ENCODE results near the gene RXRB.

RXRB gene

DNA sequence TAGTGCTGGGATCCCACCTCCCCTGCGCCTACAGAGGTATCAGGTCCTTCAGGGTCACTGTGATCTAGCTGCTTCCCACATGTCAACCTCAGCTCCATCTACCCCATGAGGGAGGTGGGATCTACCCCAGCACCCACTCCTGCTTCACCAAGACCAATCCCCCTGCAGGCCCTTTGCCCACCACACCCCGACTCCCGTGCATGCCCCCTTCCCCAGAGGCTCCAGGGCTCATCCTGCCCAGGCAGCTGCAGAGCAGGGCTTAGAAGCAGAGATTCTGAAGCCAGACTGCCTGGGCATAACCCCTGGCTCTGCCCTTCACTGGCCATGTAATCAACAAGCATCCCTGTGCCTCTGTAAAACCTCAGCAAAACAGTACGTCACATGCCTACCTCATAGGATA, 25.7 kb downstream of the RXRB start:
- DNase-seq = no peak

DNA sequence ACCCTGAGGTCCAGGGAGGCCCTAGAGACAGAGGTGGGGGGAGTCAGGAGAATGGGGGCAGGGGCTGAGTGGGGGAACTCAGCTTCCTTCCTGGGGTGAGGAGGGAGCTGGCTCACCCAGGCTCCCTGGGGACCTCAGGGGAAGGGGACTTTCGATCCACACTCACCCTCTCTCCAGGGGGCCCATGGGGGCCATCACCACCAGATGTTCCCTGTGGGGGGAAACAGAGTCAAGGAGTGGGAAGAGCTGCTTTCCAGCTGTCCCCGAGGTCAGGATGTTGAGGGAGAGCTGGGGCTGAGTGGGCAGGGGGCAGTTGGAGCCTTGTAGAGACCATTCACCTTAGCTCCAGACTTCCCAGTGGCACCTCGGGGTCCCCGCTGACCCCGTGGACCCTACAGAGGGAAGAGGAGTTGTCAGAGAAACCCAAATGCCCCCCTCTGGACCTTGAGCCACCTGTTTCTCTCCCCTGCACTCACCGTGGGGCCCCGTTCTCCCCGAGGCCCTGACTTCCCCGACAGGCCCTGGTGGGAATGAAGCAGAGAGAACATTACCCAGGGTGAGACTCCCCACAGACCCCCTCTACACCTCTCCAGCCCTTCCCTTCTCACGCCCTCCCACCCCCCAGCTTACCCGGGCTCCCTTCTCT, 26.8 kb downstream of the RXRB start:
- no peak for DNase-seq

DNA sequence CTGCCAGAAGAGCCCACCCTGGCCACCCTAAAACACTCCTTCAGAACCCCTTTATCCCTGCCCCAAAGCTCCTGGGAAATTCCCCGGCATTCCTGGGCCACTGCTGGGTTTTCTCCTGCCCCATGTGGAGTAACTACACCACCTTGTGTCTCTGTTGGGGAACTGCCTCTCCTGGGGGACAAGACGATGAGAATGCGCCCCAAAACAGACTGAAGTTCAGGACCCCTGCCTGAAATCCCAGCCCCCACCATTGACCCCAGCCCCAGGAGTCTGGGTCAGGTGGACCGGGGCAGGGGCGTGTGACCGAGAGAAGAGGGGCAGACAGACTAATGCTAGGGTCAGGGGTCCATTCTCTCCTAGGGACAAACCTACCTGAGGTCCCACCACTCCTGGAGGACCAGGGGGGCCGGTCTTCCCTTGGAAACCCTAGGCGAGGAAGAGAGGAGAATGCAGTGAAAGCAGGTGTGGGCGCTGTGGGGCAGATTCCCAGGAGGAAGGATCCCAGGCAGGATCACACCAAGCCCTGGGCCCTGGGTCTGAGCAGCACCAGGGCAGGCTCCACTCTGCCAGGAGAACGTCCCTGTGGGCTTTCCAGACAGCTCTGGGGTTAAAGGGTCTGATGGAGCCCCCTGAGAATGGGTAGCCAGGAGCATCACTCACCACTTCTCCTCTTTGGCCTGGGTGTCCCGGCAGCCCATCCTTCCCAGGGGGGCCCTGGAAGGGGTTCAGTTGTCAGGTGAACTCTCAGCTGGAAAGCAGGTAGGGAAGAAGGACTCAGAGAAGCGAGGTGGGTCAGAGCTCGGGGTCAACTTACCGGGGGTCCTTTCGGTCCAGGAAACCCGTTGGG, 27.6 kb downstream of the RXRB start:
- no peak for DNase-seq

- no peak for DNase-seq
Observed at GRCh38 chr6:33171880-33172687, 28.4 kb downstream of the RXRB start.

- no peak for DNase-seq
Observed at GRCh38 chr6:33171016-33171879, 29.2 kb downstream of the RXRB start.

- no peak for DNase-seq
Observed at GRCh38 chr6:33170176-33171015, 30.1 kb downstream of the RXRB start.

DNA sequence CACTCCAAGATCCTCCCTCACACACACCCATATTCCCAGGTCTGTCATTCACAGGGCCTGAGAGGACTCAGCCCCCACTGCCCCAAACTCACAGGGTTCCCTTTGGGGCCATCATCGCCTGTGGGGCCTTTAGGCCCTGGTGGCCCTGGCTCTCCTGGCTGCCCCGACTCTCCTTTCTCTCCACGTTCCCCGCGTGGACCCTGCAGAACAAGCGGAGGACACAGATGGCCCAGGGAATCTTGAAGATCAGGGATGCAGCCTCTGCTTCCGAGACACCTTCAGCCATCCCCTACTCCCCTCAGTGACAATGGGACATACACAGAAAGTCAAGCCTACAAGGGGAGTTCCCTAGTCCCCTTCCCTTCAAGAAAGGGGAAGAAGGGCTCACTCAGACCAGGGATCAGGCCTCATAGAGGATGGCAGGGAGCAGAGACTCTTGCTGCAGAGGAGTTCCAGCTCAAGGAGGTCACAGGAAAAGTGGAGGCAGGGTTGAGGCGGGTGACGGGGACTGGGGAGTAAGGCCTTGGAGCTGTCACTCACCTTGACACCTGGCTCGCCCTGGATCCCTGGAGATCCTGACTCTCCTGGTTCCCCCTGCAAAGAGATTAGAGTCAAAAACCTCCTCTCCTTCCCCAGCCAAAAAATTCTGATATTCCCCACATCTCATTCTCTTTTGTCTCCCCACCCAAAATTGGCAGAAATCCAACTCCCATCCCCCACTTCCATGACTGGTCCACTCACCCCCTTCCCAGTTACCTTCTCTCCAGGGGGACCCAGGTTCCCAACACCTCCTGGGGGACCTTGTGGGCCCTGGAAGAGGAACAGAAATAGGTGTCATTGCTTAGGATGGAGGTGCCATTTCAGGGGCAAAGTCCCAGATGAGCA, 30.9 kb downstream of the RXRB start:
- DNase-seq = no peak

GRCh38 chr6:33168639-33169038, 31.8 kb downstream of the RXRB start:
- DNase-seq = no peak

- no peak for DNase-seq
Observed at GRCh38 chr6:33168284-33168601, 32.2 kb downstream of the RXRB start.

DNA sequence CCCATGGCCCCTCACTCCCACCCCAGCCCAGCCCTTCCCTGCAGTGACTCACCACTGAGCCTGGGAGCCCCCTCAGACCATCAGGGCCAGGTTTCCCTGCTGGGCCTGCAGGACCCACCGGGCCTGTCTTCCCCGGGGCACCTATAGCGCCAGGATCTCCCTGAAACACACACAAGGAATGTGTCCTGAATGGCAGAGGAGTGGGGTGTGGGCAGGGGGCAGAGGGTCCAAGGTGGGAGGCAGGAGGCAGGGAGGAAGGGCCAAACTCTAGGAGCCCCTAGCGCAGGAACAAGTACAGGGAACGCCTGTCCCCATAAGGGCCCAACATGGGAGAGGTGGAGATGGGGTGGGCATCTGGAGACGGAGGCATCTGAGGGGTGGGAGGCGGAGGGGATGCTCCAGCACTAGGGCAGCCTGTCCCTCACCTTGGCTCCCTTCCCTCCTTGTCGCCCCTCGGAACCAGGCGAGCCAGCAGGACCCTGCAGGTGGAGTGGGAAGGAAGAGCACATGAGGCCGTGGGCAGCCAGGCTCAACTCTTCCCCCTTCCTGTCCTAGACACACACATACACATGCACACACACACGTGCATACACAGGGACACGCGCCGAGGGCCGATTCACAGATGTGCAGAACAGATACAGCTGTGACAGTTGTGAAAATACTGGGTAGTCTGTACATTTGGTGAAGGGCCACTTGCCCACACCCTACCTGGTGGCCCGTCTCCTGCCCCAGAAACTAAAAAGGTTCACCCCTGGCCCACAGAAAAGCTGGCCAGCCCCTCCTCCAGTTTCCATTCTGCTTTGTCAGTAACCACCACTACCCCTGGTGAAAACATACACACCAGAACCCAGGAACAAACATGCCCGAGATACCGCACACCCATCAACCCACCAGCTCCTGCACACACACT, 32.8 kb downstream of the RXRB start:
- DNase-seq = no peak

- DNase-seq = no peak
Observed at GRCh38 chr6:33166811-33167210, 33.7 kb downstream of the RXRB start.

- DNase-seq = no peak
Observed at GRCh38 chr6:33166363-33166762, 34.1 kb downstream of the RXRB start.

DNA sequence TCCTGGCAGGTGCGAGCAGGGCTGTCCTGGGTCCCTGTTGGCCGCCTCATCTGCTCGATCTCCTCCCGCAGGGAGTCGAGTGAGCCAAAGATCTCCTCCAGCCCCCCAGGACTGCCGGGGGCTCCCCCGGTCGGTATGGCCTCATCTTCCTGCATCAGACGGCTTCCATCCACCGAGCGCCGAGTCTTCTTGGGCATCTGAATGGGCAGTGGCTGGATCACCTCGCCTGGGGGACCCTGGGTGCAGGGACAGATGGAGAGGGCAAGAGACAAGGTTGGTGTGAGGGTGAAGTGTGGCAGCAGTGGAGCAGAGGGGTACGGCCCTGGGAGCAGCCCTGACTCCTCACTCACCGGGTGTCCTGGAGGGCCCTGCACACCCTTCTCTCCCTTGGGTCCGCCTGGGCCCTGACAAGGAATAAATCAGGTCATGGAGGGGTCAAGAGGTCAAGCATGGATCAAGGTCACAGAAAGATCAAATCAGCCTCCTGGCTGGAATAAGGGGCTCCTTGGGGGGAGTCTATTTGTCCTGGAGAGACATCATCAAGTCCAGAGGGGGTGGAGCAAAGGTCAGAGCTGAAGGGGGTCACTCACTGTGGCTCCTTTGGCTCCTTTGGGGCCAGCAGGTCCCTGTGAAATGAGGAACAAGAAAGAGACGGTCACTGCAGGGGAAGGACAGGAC, 34.7 kb downstream of the RXRB start:
- DNase-seq = no peak

GRCh38 chr6:33164665-33165373, 35.6 kb downstream of the RXRB start:
- DNase-seq = no peak

- no peak for DNase-seq
Observed at GRCh38 chr6:33164176-33164575, 36.3 kb downstream of the RXRB start.

DNA sequence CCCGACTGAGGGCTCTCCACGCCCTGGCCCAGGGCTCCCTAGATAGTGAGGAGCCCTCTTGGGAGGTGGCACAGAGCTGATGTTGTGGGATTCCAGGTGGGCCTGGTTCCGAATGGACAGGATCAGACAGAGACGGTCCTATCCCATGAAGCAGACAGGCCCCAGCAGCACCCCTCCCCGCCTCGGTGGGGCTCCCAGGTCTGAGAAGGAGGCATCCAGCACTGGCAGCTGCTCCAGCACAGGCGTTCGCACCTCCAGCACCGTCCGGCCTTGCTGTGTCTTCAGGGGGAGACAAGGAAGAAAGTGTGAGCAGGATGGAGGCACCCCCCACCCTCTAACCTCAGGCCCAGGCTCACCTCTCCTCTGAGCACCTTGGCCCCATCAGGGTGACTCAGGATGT, 36.9 kb downstream of the RXRB start:
- DNase-seq = no peak

GRCh38 chr6:33161354-33162331, 38.8 kb downstream of the RXRB start:
- peak; percentile 82 for DNase-seq
